SK-N-SH (cell line): ENCODE measurements around the gene CYP2R1. TPM values are rescaled to one million over a fixed set of nuclear protein-coding genes. Genes with fewer than 3 reads are reported as not detected.

Experiments
- CTCF ChIA-PET: fragments of 300-600, 350-600 bp; formaldehyde crosslinking; extraction: SDS; loops from one replicate; lab custom pipeline; 2021; lab: Yijun Ruan, JAX
- POLR2A ChIA-PET: fragments of 350-600 bp; sonication (Branson Sonifier 250); formaldehyde crosslinking; extraction: SDS; loops from one replicate; lab custom pipeline; 2020; ENCODE audit warnings: antibody characterized with exemption, inconsistent platforms; lab: Yijun Ruan, JAX
- DNase-seq: peaks from one replicate; pipeline ENCODE4 v3.0.0; 2012
- H2AFZ ChIP-seq: fragments of 200-600 bp; sonication (generic); 2 replicates; pipeline ENCODE4 v1.8.1; 2016; ENCODE audit warnings: antibody characterized with exemption, mild to moderate bottlenecking, low read depth
- H3F3A ChIP-seq: fragments of 200-600 bp; sonication (generic); replicated peaks from 2 replicates; pipeline ENCODE3; 2016; ENCODE audit warnings: antibody characterized with exemption, mild to moderate bottlenecking; ENCODE audit not compliant: insufficient read depth
- H3K27ac ChIP-seq, 2 experiments: fragments of 200-500 bp in 1 of 2; fragments of 200-600 bp in 1 of 2; sonication (Bioruptor generic) in 1 of 2; sonication (generic), shearing (Covaris generic) in 1 of 2; 2 replicates each; pipeline versions ENCODE4 v1.5.1 to v1.6.1; 2014 to 2016; ENCODE audit warnings: low read depth in 2 of 2, inconsistent platforms in 1 of 2, low read length in 1 of 2, mild to moderate bottlenecking in 1 of 2, mixed read lengths in 1 of 2
- H3K27me3 ChIP-seq: fragments of 200-600 bp; sonication (generic), shearing (Covaris generic); 2 replicates; pipeline ENCODE4 v1.6.1; 2016; ENCODE audit warnings: mixed run types; ENCODE audit not compliant: insufficient read depth
- H3K36me3 ChIP-seq, 2 experiments: fragments of 200-500 bp in 1 of 2; fragments of 200-600 bp in 1 of 2; sonication (Bioruptor generic) in 1 of 2; sonication (generic) in 1 of 2; replicated peaks in 1 of 2; 2 replicates each; pipeline versions ENCODE3 to v1.5.1; 2014 to 2016; ENCODE audit warnings: low read length in 1 of 2, mild to moderate bottlenecking in 1 of 2; ENCODE audit not compliant: insufficient read depth in 2 of 2, control insufficient read depth in 1 of 2
- H3K4me1 ChIP-seq, 2 experiments: fragments of 200-500 bp in 1 of 2; fragments of 200-600 bp in 1 of 2; sonication (Bioruptor generic) in 1 of 2; sonication (generic), shearing (Covaris generic) in 1 of 2; 2 replicates each; pipeline versions ENCODE4 v1.5.1 to v1.6.1; 2014 to 2016; ENCODE audit warnings: low read depth in 1 of 2, low read length in 1 of 2, mixed run types in 1 of 2; ENCODE audit not compliant: insufficient read depth in 2 of 2, control insufficient read depth in 1 of 2
- H3K4me2 ChIP-seq: fragments of 200-600 bp; sonication (generic), shearing (Covaris generic); 2 replicates; pipeline ENCODE4 v1.6.1; 2017; ENCODE audit warnings: mixed run types
- H3K4me3 ChIP-seq, 2 experiments: fragments of 200-500 bp in 1 of 2; fragments of 200-600 bp in 1 of 2; sonication (Bioruptor generic) in 1 of 2; sonication (generic), shearing (Covaris generic) in 1 of 2; 2 replicates each; pipeline versions ENCODE4 v1.5.1 to v1.8.1; 2014 to 2016; ENCODE audit warnings: low read depth in 2 of 2, inconsistent platforms in 1 of 2, low read length in 1 of 2, mild to moderate bottlenecking in 1 of 2, mixed read lengths in 1 of 2, moderate library complexity in 1 of 2
- H3K79me2 ChIP-seq: fragments of 200-600 bp; sonication (generic); 2 replicates; pipeline ENCODE4 v1.8.1; 2017; ENCODE audit warnings: mild to moderate bottlenecking; ENCODE audit not compliant: insufficient read depth
- H3K9ac ChIP-seq: fragments of 200-600 bp; sonication (generic); 2 replicates; pipeline ENCODE4 v1.6.1; 2017; ENCODE audit warnings: mixed run types
- H3K9me2 ChIP-seq: fragments of 200-600 bp; sonication (generic); 2 replicates; pipeline ENCODE4 v1.6.1; 2017; ENCODE audit warnings: mixed run types
- H3K9me3 ChIP-seq: fragments of 200-600 bp; sonication (generic); 2 replicates; pipeline ENCODE4 v1.6.1; 2017; ENCODE audit warnings: mixed run types, mild to moderate bottlenecking, moderate library complexity
- H4K20me1 ChIP-seq: fragments of 200-600 bp; sonication (generic); 2 replicates; pipeline ENCODE4 v1.6.1; 2017; ENCODE audit warnings: mild to moderate bottlenecking, mixed run types; ENCODE audit not compliant: insufficient read depth
- CHD2 ChIP-seq: fragments of 150-350 bp; IDR thresholded peaks from 2 replicates; pipeline ENCODE4 v1.6.1; 2018; ENCODE audit warnings: low read length; ENCODE audit not compliant: partially characterized antibody
- CTCF ChIP-seq: fragments of 200-600 bp; sonication (generic); IDR thresholded peaks from 2 replicates; pipeline ENCODE4 v1.6.1; 2017; ENCODE audit warnings: antibody characterized with exemption, mild to moderate bottlenecking, moderate library complexity
- ELF1 ChIP-seq: IDR thresholded peaks from 2 replicates; pipeline ENCODE4 v1.4.0; 2012
- EP300 ChIP-seq, 2 experiments: IDR thresholded peaks; 2 replicates each; pipeline versions ENCODE4 v1.4.0 to v1.6.1; 2012; ENCODE audit warnings: borderline replicate concordance in 1 of 2, low read depth in 1 of 2, low read length in 1 of 2
- EZH2phosphoT487 ChIP-seq: fragments of 200-600 bp; sonication (generic); IDR thresholded peaks from 2 replicates; pipeline ENCODE4 v1.6.1; 2017; ENCODE audit warnings: low read depth, mixed run types, mild to moderate bottlenecking, antibody characterized with exemption, moderate library complexity, borderline replicate concordance
- FOSL2 ChIP-seq: IDR thresholded peaks from 2 replicates; pipeline ENCODE4 v1.4.0; 2012; ENCODE audit warnings: low read depth, mild to moderate bottlenecking, moderate library complexity, borderline replicate concordance
- FOXJ3 ChIP-seq: sonication (generic); formaldehyde crosslinking; IDR thresholded peaks from 2 replicates; pipeline ENCODE4 v1.5.1; 2020; ENCODE audit warnings: mild to moderate bottlenecking, missing genetic modification reagents
- FOXM1 ChIP-seq: IDR thresholded peaks from 2 replicates; pipeline ENCODE4 v1.4.0; 2012; ENCODE audit warnings: low read depth, mild to moderate bottlenecking
- GABPA ChIP-seq: IDR thresholded peaks from 2 replicates; pipeline ENCODE4 v1.4.0; 2012; ENCODE audit warnings: low read depth, mild to moderate bottlenecking
- GATA2 ChIP-seq: sonication (generic); formaldehyde crosslinking; IDR thresholded peaks from 2 replicates; pipeline ENCODE4 v1.5.0; 2020; ENCODE audit warnings: mild to moderate bottlenecking, missing genetic modification reagents
- IRF3 ChIP-seq: fragments of 150-350 bp; IDR thresholded peaks from 2 replicates; pipeline ENCODE4 v1.6.1; 2016; ENCODE audit warnings: mild to moderate bottlenecking, low read depth, low read length
- MAX ChIP-seq: IDR thresholded peaks from 2 replicates; pipeline ENCODE4 v1.4.0; 2012; ENCODE audit warnings: low read depth
- MEF2A ChIP-seq: IDR thresholded peaks from 2 replicates; pipeline ENCODE4 v1.4.0; 2012; ENCODE audit warnings: low read depth, borderline replicate concordance
- MXI1 ChIP-seq: IDR thresholded peaks from 2 replicates; pipeline ENCODE4 v1.6.1; 2012; ENCODE audit warnings: mild to moderate bottlenecking, low read depth, low read length, improper control_type of control experiment
- NFIC ChIP-seq: IDR thresholded peaks from 2 replicates; pipeline ENCODE4 v1.4.0; 2012; ENCODE audit warnings: borderline replicate concordance
- NRF1 ChIP-seq: IDR thresholded peaks from 2 replicates; pipeline ENCODE4 v1.6.1; 2012; ENCODE audit warnings: low read depth, mild to moderate bottlenecking, low read length
- PBX3 ChIP-seq: IDR thresholded peaks from 2 replicates; pipeline ENCODE4; 2012
- POLR2AphosphoS5 ChIP-seq: IDR thresholded peaks from 2 replicates; pipeline ENCODE4 v1.6.1; 2012; ENCODE audit warnings: low read depth, low read length
- RAD21 ChIP-seq: IDR thresholded peaks from 2 replicates; pipeline ENCODE4 v1.6.1; 2012; ENCODE audit warnings: mild to moderate bottlenecking, low read length
- RCOR1 ChIP-seq: fragments of 150-350 bp; IDR thresholded peaks from 2 replicates; pipeline ENCODE4 v1.6.1; 2017; ENCODE audit warnings: antibody characterized with exemption, low read length
- RFX5 ChIP-seq: IDR thresholded peaks from 2 replicates; pipeline ENCODE4 v1.6.1; 2012; ENCODE audit warnings: mild to moderate bottlenecking, improper control_type of control experiment, low read length
- RXRA ChIP-seq: IDR thresholded peaks from 2 replicates; pipeline ENCODE4 v1.4.0; 2012; ENCODE audit warnings: low read depth, mild to moderate bottlenecking, borderline replicate concordance
- SMC3 ChIP-seq: IDR thresholded peaks from 2 replicates; pipeline ENCODE4 v1.6.1; 2012; ENCODE audit warnings: low read depth, low read length, improper control_type of control experiment
- TAF1 ChIP-seq: IDR thresholded peaks from 2 replicates; pipeline ENCODE4 v1.6.1; 2012; ENCODE audit warnings: low read depth, mild to moderate bottlenecking, low read length, moderate library complexity, borderline replicate concordance
- TEAD4 ChIP-seq: IDR thresholded peaks from 2 replicates; pipeline ENCODE4 v1.4.0; 2012; ENCODE audit warnings: mild to moderate bottlenecking, borderline replicate concordance; ENCODE audit not compliant: insufficient read depth
- USF1 ChIP-seq: IDR thresholded peaks from 2 replicates; pipeline ENCODE4 v1.4.0; 2012; ENCODE audit warnings: low read depth, borderline replicate concordance
- USF2 ChIP-seq: fragments of 150-350 bp; IDR thresholded peaks from 2 replicates; pipeline ENCODE4 v1.6.1; 2017; ENCODE audit warnings: antibody characterized with exemption, low read length, low read depth, borderline replicate concordance
- WGBS: methylation state at CpG from one replicate; pipeline ENCODE4 v1.1.6; 2017; ENCODE audit warnings: low lambda C conversion rate; 5-methylcytosine and 5-hydroxymethylcytosine counted together
- polyA plus RNA-seq, 3 experiments: library from polyadenylated mRNA; depleted of rRNA; stranded (reverse); fragments of >200 nt; gene quantifications; 2 replicates each; pipeline ENCODE4 v1.2.3, GENCODE V29; 2012

Gene CYP2R1
- polyA plus RNA-seq, 1 of the 3 experiments (the other 2 are of a cell fraction), result 9.3 TPM

GRCh38 chr11:14891143-14892035, 642 bp downstream of the CYP2R1 start:
- H3K4me3 ChIP-seq, result peak overlapping the region; percentile 75 to 88
- H3K36me3 ChIP-seq, result no peaks in the 10 kb centered on the region
- peak; percentile 93 for DNase-seq
- H3K79me2 ChIP-seq, result peaks cover 11% of the 10 kb centered on the region; the same call in 1 of the 2 replicates
- ChIA-PET POLR2A (interaction anchor here (0.8 to 2.0 kb wide), 4 partner anchors 247 to 371 kb away, joined by 3 to 13 read pairs (median 8); partner anchors contain the start of gene PSMA1), CTCF (interaction anchor here (0.6 to 8.0 kb wide), 13 partner anchors 8 to 436 kb away, joined by 3 to 62 read pairs (median 3); partner anchors contain the start of gene CALCB)
- peak overlapping the region; percentile 90 for H3K4me2 ChIP-seq
- H3K9me2 ChIP-seq, result no peaks in the 10 kb centered on the region
- H3K27ac ChIP-seq, result peak overlapping the region; percentile 80 to 87
- H3F3A ChIP-seq, result no peaks in the 10 kb centered on the region
- H3K4me1 ChIP-seq, result no peaks in the 10 kb centered on the region; a peak in 2 of 4 replicates
- peak overlapping the region; percentile 98 for H2AFZ ChIP-seq
- H4K20me1 ChIP-seq, result no peaks in the 10 kb centered on the region
- peak overlapping the region; percentile 77 for H3K9ac ChIP-seq
- H3K9me3 ChIP-seq, result no peaks in the 10 kb centered on the region
- WGBS, result under 1% methylated on average over 23 of the region's 67 CpGs
- no peaks in the 10 kb centered on the region for H3K27me3 ChIP-seq
- no peak for TF ChIP-seq EZH2phosphoT487
- 0 out of 2 replicates have a peak, but pooled peaks have one; percentile 1 for TF ChIP-seq CTCF
- peak; percentile 99 for TF ChIP-seq MAX
- no peak for TF ChIP-seq FOXM1
- peak; percentile 78 for TF ChIP-seq NRF1
- TF ChIP-seq USF1, result no peak
- TF ChIP-seq EP300 (IDR thresholded peaks at IDR 0.05; ENCODE audit: borderline replicate concordance in 1 of 2, low read depth in 1 of 2, low read length in 1 of 2), result no peak
- TF ChIP-seq MEF2A, result no peak
- TF ChIP-seq USF2, result no peak
- TF ChIP-seq GABPA, result no peak
- no peak for TF ChIP-seq IRF3
- TF ChIP-seq MXI1, result peak; percentile 91
- no peak for TF ChIP-seq RFX5
- peak; percentile 51 for TF ChIP-seq CHD2
- TF ChIP-seq RAD21, result no peak
- TF ChIP-seq PBX3, result peak; percentile 5; the same call in 1 of the 2 replicates
- 0 out of 2 replicates have a peak, but pooled peaks have one; percentile 25 for TF ChIP-seq NFIC
- no peak for TF ChIP-seq ELF1
- no peak for TF ChIP-seq GATA2 (CRISPR knock-in tag)
- TF ChIP-seq RXRA, result no peak
- TF ChIP-seq TAF1, result 0 out of 2 replicates have a peak, but pooled peaks have one; percentile 46
- TF ChIP-seq POLR2AphosphoS5, result peak; percentile 85
- TF ChIP-seq RCOR1, result no peak
- TF ChIP-seq FOXJ3 (CRISPR knock-in tag), result no peak
- no peak for TF ChIP-seq SMC3
- TF ChIP-seq TEAD4, result no peak
- peak; percentile 46; the same call in 1 of the 2 replicates for TF ChIP-seq FOSL2
